HEK293 (cell line): ENCODE measurements around the gene PDIA5.

Experiments
- CTCF ChIA-PET: fragments of 350-600 bp; formaldehyde crosslinking; extraction: SDS; loops from one replicate; lab custom pipeline; 2021; ENCODE audit warnings: antibody characterized with exemption; lab: Yijun Ruan, JAX
- POLR2A ChIA-PET: fragments of 300-600 bp; formaldehyde crosslinking; extraction: SDS; loops from one replicate; lab custom pipeline; 2020; ENCODE audit warnings: antibody characterized with exemption, inconsistent platforms; lab: Yijun Ruan, JAX
- H3K27ac ChIP-seq: fragments of 200-500 bp; sonication (Bioruptor generic); 2 replicates; pipeline ENCODE4 v1.5.1; 2014; ENCODE audit warnings: low read depth, low read length, control low read depth, inconsistent platforms; ENCODE audit errors: extremely low read depth
- H3K36me3 ChIP-seq, 2 experiments: fragments of 200-500 bp in 1 of 2; sonication (Bioruptor generic) in 1 of 2; 1 replicate in 1 of 2; 2 replicates in 1 of 2; pipeline ENCODE4 v1.5.1; 2014 to 2017; ENCODE audit warnings: inconsistent platforms in 2 of 2, low read length in 2 of 2; ENCODE audit not compliant: control insufficient read depth in 2 of 2, insufficient read depth in 1 of 2
- H3K4me1 ChIP-seq: fragments of 200-500 bp; sonication (Bioruptor generic); 2 replicates; pipeline ENCODE4 v1.5.1; 2014; ENCODE audit warnings: mild to moderate bottlenecking, low read length, inconsistent platforms; ENCODE audit not compliant: control insufficient read depth, insufficient read depth
- H3K4me3 ChIP-seq: 2 replicates; pipeline ENCODE4 v1.5.1; 2011; ENCODE audit warnings: low read depth, mild to moderate bottlenecking, control low read depth, low read length, moderate library complexity
- H3K9me3 ChIP-seq: fragments of 200-500 bp; sonication (Bioruptor generic); 2 replicates; pipeline ENCODE4 v1.5.1; 2014; ENCODE audit warnings: low read depth, low read length, inconsistent platforms; ENCODE audit not compliant: control insufficient read depth, insufficient read depth
- GLIS2 ChIP-seq: fragments of 450-650 bp; formaldehyde crosslinking; IDR thresholded peaks from 2 replicates; pipeline ENCODE4 v1.5.1; 2016; ENCODE audit warnings: missing biosample characterization, missing genetic modification characterization
- HOXA7 ChIP-seq: sonication (generic); formaldehyde crosslinking; IDR thresholded peaks from 2 replicates; pipeline ENCODE4 v1.8.1; 2022; ENCODE audit warnings: missing genetic modification reagents, borderline replicate concordance
- MEIS1 ChIP-seq: sonication (generic); formaldehyde crosslinking; IDR thresholded peaks from 2 replicates; pipeline ENCODE4 v1.8.1; 2022; ENCODE audit warnings: missing genetic modification reagents, mild to moderate bottlenecking, borderline replicate concordance
- ZFP3 ChIP-seq: fragments of 450-650 bp; formaldehyde crosslinking; IDR thresholded peaks from 2 replicates; pipeline ENCODE4 v1.5.1; 2016; ENCODE audit warnings: low read depth, missing biosample characterization, missing genetic modification characterization
- ZFP41 ChIP-seq: fragments of 450-650 bp; formaldehyde crosslinking; IDR thresholded peaks from 2 replicates; pipeline ENCODE4 v1.5.1; 2016; ENCODE audit warnings: missing biosample characterization, missing genetic modification characterization, borderline replicate concordance
- ZNF155 ChIP-seq: fragments of 450-650 bp; formaldehyde crosslinking; IDR thresholded peaks from 2 replicates; pipeline ENCODE4 v1.5.1; 2016; ENCODE audit warnings: missing biosample characterization, missing genetic modification characterization
- ZNF354C ChIP-seq: fragments of 450-650 bp; formaldehyde crosslinking; IDR thresholded peaks from 2 replicates; pipeline ENCODE4 v1.5.1; 2016; ENCODE audit warnings: missing biosample characterization, missing genetic modification characterization, low read depth, borderline replicate concordance
- ZNF366 ChIP-seq: fragments of 450-650 bp; formaldehyde crosslinking; conservative IDR thresholded peaks from 2 replicates; pipeline ENCODE4 v1.5.1; 2016; ENCODE audit warnings: missing biosample characterization, missing genetic modification characterization
- ZNF404 ChIP-seq: fragments of 450-650 bp; formaldehyde crosslinking; IDR thresholded peaks from 2 replicates; pipeline ENCODE4 v1.5.1; 2017; ENCODE audit warnings: missing biosample characterization, missing genetic modification characterization
- ZNF473 ChIP-seq: fragments of 450-650 bp; formaldehyde crosslinking; IDR thresholded peaks from 2 replicates; pipeline ENCODE4 v1.5.1; 2017; ENCODE audit warnings: missing biosample characterization, missing genetic modification characterization
- ZNF549 ChIP-seq: fragments of 450-650 bp; IDR thresholded peaks from 2 replicates; pipeline ENCODE4 v1.5.1; 2018; ENCODE audit warnings: missing biosample characterization, missing genetic modification characterization, mild to moderate bottlenecking, inconsistent platforms, moderate library complexity
- ZNF626 ChIP-seq: fragments of 450-650 bp; sonication (Bioruptor Pico); formaldehyde crosslinking; IDR thresholded peaks from 2 replicates; pipeline ENCODE4 v1.5.1; 2018; ENCODE audit warnings: missing biosample characterization, missing genetic modification characterization, inconsistent platforms
- ZNF654 ChIP-seq: fragments of 450-650 bp; formaldehyde crosslinking; IDR thresholded peaks from 2 replicates; pipeline ENCODE4 v1.5.1; 2016; ENCODE audit warnings: low read depth, missing biosample characterization, missing genetic modification characterization
- ZNF658 ChIP-seq: fragments of 450-650 bp; formaldehyde crosslinking; IDR thresholded peaks from 2 replicates; pipeline ENCODE4; 2016; ENCODE audit warnings: missing biosample characterization, missing genetic modification characterization
- ZNF707 ChIP-seq: fragments of 450-650 bp; formaldehyde crosslinking; IDR thresholded peaks from 2 replicates; pipeline ENCODE4 v1.5.1; 2016; ENCODE audit warnings: missing biosample characterization, missing genetic modification characterization
- ZNF76 ChIP-seq: fragments of 450-650 bp; formaldehyde crosslinking; IDR thresholded peaks from 2 replicates; pipeline ENCODE4; 2016; ENCODE audit warnings: low read depth, missing biosample characterization, missing genetic modification characterization, borderline replicate concordance
- ZNF792 ChIP-seq: fragments of 450-650 bp; formaldehyde crosslinking; IDR thresholded peaks from 2 replicates; pipeline ENCODE4 v1.5.1; 2016; ENCODE audit warnings: missing biosample characterization, missing genetic modification characterization
- TF ChIP-seq, protein P1 (sequence below): fragments of 450-650 bp; formaldehyde crosslinking; IDR thresholded peaks from 2 replicates; pipeline ENCODE4 v1.5.1; 2016; ENCODE audit warnings: missing biosample characterization, missing genetic modification characterization
- TF ChIP-seq, protein P2 (sequence below): fragments of 450-650 bp; formaldehyde crosslinking; IDR thresholded peaks from 2 replicates; pipeline ENCODE4 v1.5.1; 2016; ENCODE audit warnings: missing biosample characterization, missing genetic modification characterization
- TF ChIP-seq, protein P3 (sequence below): fragments of 450-650 bp; formaldehyde crosslinking; IDR thresholded peaks from 2 replicates; pipeline ENCODE4 v1.5.1; 2016; ENCODE audit warnings: missing biosample characterization, missing genetic modification characterization

PDIA5 gene

DNA sequence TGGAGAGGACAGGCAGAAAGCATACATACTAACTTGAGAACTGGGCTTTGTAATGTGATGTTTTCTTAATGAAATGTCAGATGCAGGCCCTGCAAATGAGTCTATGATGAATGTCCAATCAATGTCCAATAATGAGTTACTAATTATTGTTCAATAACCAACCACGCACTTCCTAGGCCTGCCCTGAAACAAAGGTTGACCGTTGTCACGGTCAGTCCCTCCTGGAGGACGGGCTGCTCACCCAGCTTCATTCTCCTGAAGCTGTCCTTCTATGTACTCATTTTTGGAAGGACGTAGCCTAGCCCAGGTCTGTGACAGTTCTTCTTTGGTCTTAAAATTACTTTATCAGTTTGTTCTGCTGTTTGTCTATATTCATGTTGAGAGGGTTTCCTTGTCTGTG lies 8.3 kb upstream of the PDIA5 start:
- no peaks in the 10 kb centered on the region for H3K4me1 ChIP-seq
- H3K27ac ChIP-seq = no peak overlapping the region
- TF ChIP-seq, protein P1, sequence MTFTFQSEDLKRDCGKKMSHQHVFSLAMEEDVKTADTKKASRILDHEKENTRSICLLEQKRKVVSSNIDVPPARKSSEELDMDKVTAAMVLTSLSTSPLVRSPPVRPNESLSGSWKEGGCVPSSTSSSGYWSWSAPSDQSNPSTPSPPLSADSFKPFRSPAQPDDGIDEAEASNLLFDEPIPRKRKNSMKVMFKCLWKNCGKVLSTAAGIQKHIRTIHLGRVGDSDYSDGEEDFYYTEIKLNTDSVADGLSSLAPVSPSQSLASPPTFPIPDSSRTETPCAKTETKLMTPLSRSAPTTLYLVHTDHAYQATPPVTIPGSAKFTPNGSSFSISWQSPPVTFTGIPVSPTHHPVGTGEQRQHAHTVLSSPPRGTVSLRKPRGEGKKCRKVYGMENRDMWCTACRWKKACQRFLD (tag by site-specific recombination) = no peak
- TF ChIP-seq GLIS2 (tag by site-specific recombination) (no peak), MEIS1 (no peak)
- TF ChIP-seq, protein P2, sequence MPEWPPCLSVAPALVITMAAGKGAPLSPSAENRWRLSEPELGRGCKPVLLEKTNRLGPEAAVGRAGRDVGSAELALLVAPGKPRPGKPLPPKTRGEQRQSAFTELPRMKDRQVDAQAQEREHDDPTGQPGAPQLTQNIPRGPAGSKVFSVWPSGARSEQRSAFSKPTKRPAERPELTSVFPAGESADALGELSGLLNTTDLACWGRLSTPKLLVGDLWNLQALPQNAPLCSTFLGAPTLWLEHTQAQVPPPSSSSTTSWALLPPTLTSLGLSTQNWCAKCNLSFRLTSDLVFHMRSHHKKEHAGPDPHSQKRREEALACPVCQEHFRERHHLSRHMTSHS (tag by site-specific recombination) = no peak
- H3K9me3 ChIP-seq = no peaks in the 10 kb centered on the region
- no peak overlapping the region for H3K4me3 ChIP-seq
- CTCF ChIA-PET = no interaction called here
- POLR2A ChIA-PET = no interaction called here
- H3K36me3 ChIP-seq = no peaks in the 10 kb centered on the region

DNA sequence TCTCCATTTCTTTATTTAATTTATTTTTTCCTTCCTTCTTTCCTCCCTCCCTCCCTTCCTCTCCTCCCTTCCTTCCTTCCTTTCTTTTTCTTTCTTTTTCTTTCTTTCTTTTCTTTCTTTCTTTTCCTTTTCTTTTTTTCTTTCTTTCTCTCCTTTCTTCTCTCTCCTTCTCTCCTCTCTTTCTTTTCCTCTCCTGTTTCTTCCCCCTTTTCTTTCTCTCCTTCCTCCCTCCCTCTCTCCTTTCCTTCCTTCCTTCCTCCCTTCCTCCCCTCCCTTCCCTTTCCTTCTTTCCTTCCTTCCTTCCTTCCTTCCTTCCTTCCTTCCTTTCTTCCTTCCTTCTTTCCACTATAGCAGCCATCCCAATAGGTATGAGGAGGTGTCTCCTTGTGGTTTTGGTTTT lies 6.8 kb upstream of the PDIA5 start:
- ChIA-PET POLR2A (no interaction called here), CTCF (no interaction called here)
- no peaks in the 10 kb centered on the region for H3K36me3 ChIP-seq
- H3K9me3 ChIP-seq = no peaks in the 10 kb centered on the region
- H3K4me3 ChIP-seq = no peak overlapping the region
- no peaks in the 10 kb centered on the region for H3K4me1 ChIP-seq
- H3K27ac ChIP-seq = no peak overlapping the region
- TF ChIP-seq ZNF658 (tag by site-specific recombination) = no peak
- TF ChIP-seq ZNF366 = peak; percentile 97
- TF ChIP-seq ZNF473 (tag by site-specific recombination) = no peak
- TF ChIP-seq ZNF626 (tag by site-specific recombination) = no peak
- no peak for TF ChIP-seq ZNF354C
- TF ChIP-seq HOXA7 (CRISPR knock-in tag) = no peak

DNA sequence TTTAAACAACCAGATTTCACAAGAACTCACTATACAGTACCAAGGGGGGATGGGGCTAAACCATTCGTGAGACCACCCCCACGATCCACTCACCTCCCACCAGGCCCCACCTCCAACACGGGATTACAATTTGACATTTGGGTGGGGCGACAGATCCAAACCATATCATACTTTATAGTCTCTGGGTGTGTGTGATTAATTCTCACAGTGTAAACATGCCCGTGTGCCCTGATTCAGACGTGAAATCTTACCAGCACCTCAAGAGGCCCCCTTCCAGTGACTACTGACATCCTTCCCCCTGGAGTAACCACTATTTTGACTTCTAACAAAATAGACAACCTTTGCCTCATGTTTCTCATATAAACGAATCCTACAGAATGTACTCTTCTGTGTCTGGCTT lies 5.0 kb upstream of the PDIA5 start:
- no peak overlapping the region for H3K27ac ChIP-seq
- TF ChIP-seq ZFP41 (no peak), ZNF792 (tag by site-specific recombination) (no peak), ZNF654 (no peak), ZFP3 (tag by site-specific recombination) (no peak), ZNF549 (tag by site-specific recombination) (no peak), ZNF155 (no peak), ZNF404 (tag by site-specific recombination) (no peak), ZNF76 (tag by site-specific recombination) (no peak), ZNF707 (tag by site-specific recombination) (no peak)
- TF ChIP-seq, protein P3, sequence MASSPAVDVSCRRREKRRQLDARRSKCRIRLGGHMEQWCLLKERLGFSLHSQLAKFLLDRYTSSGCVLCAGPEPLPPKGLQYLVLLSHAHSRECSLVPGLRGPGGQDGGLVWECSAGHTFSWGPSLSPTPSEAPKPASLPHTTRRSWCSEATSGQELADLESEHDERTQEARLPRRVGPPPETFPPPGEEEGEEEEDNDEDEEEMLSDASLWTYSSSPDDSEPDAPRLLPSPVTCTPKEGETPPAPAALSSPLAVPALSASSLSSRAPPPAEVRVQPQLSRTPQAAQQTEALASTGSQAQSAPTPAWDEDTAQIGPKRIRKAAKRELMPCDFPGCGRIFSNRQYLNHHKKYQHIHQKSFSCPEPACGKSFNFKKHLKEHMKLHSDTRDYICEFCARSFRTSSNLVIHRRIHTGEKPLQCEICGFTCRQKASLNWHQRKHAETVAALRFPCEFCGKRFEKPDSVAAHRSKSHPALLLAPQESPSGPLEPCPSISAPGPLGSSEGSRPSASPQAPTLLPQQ (tag by site-specific recombination) = no peak
- TF ChIP-seq, all 188 proteins: peak for 0
- Histone ChIP-seq H3K4me1 (no peaks in the 10 kb centered on the region), H3K9me3 (no peaks in the 10 kb centered on the region), H3K4me3 (no peak overlapping the region), H3K36me3 (no peaks in the 10 kb centered on the region)
- CTCF ChIA-PET = interaction anchor here (1.1 kb wide), 1 partner anchor 93 kb away, joined by 3 read pairs; no protein-coding TSS in a partner anchor
- POLR2A ChIA-PET = no interaction called here
